ENCODE results near the gene FJX1.

FJX1 gene

GRCh38 chr11:35583843-35584242 is 34.4 kb upstream of the FJX1 start:
- Histone ChIP-seq H3K9me2 (replicated peaks; ENCODE audit: control insufficient read depth, low read length) (no peaks in the 10 kb centered on the region; the same call in 1 of the 2 replicates), H3K4me1 (ENCODE audit: control insufficient read depth, low read length) (no peaks in the 10 kb centered on the region), H3K9me3 (ENCODE audit: control insufficient read depth, insufficient read depth, low read length) (no peaks in the 10 kb centered on the region), H3K27ac (ENCODE audit: low read depth, low read length) (no peak overlapping the region), H4K20me1 (ENCODE audit: control insufficient read depth, insufficient read depth, low read depth, low read length) (no peaks in the 10 kb centered on the region), H3K4me3 (ENCODE audit: low read length) (no peak overlapping the region), H3K27me3 (ENCODE audit: control insufficient read depth, low read length) (peaks cover 3% of the 10 kb centered on the region; the same call in 1 of the 2 replicates), H3K36me3 (ENCODE audit: control insufficient read depth, low read length) (no peaks in the 10 kb centered on the region), H3F3A (ENCODE audit: control insufficient read depth, insufficient read depth) (no peaks in the 10 kb centered on the region), H3K79me2 (ENCODE audit: control insufficient read depth, low read length) (no peaks in the 10 kb centered on the region), H3K4me2 (ENCODE audit: low read length) (no peak overlapping the region)
- TF ChIP-seq, protein P1, sequence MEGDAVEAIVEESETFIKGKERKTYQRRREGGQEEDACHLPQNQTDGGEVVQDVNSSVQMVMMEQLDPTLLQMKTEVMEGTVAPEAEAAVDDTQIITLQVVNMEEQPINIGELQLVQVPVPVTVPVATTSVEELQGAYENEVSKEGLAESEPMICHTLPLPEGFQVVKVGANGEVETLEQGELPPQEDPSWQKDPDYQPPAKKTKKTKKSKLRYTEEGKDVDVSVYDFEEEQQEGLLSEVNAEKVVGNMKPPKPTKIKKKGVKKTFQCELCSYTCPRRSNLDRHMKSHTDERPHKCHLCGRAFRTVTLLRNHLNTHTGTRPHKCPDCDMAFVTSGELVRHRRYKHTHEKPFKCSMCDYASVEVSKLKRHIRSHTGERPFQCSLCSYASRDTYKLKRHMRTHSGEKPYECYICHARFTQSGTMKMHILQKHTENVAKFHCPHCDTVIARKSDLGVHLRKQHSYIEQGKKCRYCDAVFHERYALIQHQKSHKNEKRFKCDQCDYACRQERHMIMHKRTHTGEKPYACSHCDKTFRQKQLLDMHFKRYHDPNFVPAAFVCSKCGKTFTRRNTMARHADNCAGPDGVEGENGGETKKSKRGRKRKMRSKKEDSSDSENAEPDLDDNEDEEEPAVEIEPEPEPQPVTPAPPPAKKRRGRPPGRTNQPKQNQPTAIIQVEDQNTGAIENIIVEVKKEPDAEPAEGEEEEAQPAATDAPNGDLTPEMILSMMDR (IDR thresholded peaks at IDR 0.05; ENCODE audit: low read depth, low read length, poor library complexity, severe bottlenecking) = no peak
- no peak for TF ChIP-seq EZH2phosphoT487 (IDR thresholded peaks at IDR 0.05; ENCODE audit: borderline replicate concordance, low read length)

DNA sequence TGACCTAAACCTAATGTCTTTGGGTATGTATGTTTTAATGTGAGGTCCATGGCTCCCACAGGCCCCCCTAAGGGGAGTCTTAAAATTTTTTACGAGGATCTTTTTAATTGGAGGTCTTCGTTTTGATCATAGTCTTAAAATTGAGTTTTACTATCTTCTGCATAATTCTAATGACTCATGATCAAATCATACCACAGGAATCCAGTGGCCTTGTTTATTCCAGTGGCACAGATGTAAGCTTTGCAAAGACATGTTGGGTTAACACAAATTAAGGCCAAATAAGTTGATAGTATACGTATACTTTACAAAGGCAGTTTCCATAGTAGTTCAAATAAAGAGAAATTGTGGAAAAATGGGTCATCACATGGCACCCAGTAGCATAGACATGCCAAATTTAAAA is 33.9 kb upstream of the FJX1 start:
- Histone ChIP-seq H3K27ac (ENCODE audit: low read depth, low read length) (no peak overlapping the region), H3K4me1 (ENCODE audit: control insufficient read depth, low read length) (no peaks in the 10 kb centered on the region), H3K4me2 (ENCODE audit: low read length) (no peak overlapping the region)

GRCh38 chr11:35585416-35585815 is 32.8 kb upstream of the FJX1 start:
- Histone ChIP-seq H4K20me1 (ENCODE audit: control insufficient read depth, insufficient read depth, low read depth, low read length) (no peaks in the 10 kb centered on the region), H3K27ac (ENCODE audit: low read depth, low read length) (no peak overlapping the region), H3K79me2 (ENCODE audit: control insufficient read depth, low read length) (no peaks in the 10 kb centered on the region), H3K4me2 (ENCODE audit: low read length) (no peak overlapping the region), H3K4me1 (ENCODE audit: control insufficient read depth, low read length) (no peaks in the 10 kb centered on the region), H3K9me3 (ENCODE audit: control insufficient read depth, insufficient read depth, low read length) (no peaks in the 10 kb centered on the region), H3K9me2 (replicated peaks; ENCODE audit: control insufficient read depth, low read length) (no peaks in the 10 kb centered on the region), H3F3A (ENCODE audit: control insufficient read depth, insufficient read depth) (no peaks in the 10 kb centered on the region), H3K36me3 (ENCODE audit: control insufficient read depth, low read length) (no peaks in the 10 kb centered on the region), H3K4me3 (ENCODE audit: low read length) (no peak overlapping the region), H3K27me3 (ENCODE audit: control insufficient read depth, low read length) (peaks cover 3% of the 10 kb centered on the region; the same call in 1 of the 2 replicates)
- TF ChIP-seq, protein P1 (IDR thresholded peaks at IDR 0.05; ENCODE audit: low read depth, low read length, poor library complexity, severe bottlenecking) = no peak
- TF ChIP-seq EZH2phosphoT487 (IDR thresholded peaks at IDR 0.05; ENCODE audit: borderline replicate concordance, low read length) = no peak

More for the DNA sequence above, 33.9 kb upstream of the FJX1 start:
- no peaks in the 10 kb centered on the region for H3F3A ChIP-seq (ENCODE audit: control insufficient read depth, insufficient read depth)
- no peak overlapping the region for H3K4me3 ChIP-seq (ENCODE audit: low read length)
- H3K36me3 ChIP-seq (ENCODE audit: control insufficient read depth, low read length) = no peaks in the 10 kb centered on the region
- TF ChIP-seq, protein P1 (IDR thresholded peaks at IDR 0.05; ENCODE audit: low read depth, low read length, poor library complexity, severe bottlenecking) = no peak
- TF ChIP-seq EZH2phosphoT487 (IDR thresholded peaks at IDR 0.05; ENCODE audit: borderline replicate concordance, low read length) = no peak
- H3K9me2 ChIP-seq (replicated peaks; ENCODE audit: control insufficient read depth, low read length) = no peaks in the 10 kb centered on the region; the same call in 1 of the 2 replicates
- H3K9me3 ChIP-seq (ENCODE audit: control insufficient read depth, insufficient read depth, low read length) = no peaks in the 10 kb centered on the region
- H4K20me1 ChIP-seq (ENCODE audit: control insufficient read depth, insufficient read depth, low read depth, low read length) = no peaks in the 10 kb centered on the region
- peaks cover 3% of the 10 kb centered on the region; the same call in 1 of the 2 replicates for H3K27me3 ChIP-seq (ENCODE audit: control insufficient read depth, low read length)
- H3K79me2 ChIP-seq (ENCODE audit: control insufficient read depth, low read length) = no peaks in the 10 kb centered on the region

All from DOHH2 (cell line).